ENCODE data around the gene GPR107.

The GPR107 gene

DNA sequence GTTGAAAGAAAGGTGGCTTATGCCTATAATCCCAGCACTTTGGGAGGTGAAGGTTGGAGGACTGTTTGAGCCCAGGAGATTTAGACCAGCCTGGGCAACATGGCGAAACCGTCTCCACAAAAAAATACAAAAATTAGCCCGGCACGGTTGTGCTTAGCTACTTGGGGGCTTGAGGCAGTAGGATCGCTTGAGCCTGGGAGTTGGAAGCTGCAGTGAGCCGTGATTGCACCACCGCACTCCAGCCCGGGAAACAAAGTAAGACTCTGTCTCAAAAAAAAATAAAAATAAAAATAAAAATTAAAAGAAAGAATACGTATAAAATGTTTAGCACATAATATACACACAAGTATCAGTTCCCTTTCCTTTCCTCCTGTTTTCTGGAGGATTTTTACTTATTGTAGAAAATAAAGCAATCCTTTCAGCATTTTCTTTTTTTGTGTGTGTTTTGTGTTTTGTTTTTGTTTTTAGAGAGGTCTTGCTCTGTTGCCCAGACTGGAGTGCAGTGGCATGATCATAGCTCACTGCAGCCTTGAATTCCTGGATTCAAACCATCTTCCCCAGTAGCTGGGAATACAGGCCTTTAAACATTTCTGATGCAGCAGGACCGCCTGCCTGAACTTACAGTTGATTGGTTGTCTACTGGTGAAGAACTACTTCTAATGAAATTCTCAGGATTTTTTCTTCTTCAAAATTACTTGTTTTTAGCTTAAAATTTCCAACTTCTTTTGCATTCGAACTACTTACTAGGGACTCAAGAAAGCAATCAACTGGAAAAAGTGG lies 4.1 kb upstream of the GPR107 start:
- no peak for TF ChIP-seq BACH2 (CRISPR knock-in tag; IDR thresholded peaks at IDR 0.05; ENCODE audit: borderline replicate concordance)
- no peak for TF ChIP-seq ZNF565 (CRISPR knock-in tag; conservative IDR thresholded peaks at IDR 0.05; ENCODE audit: low read depth)
- TF ChIP-seq SNAI2 (CRISPR knock-in tag; IDR thresholded peaks at IDR 0.05), result no peak
- TF ChIP-seq, protein P1, sequence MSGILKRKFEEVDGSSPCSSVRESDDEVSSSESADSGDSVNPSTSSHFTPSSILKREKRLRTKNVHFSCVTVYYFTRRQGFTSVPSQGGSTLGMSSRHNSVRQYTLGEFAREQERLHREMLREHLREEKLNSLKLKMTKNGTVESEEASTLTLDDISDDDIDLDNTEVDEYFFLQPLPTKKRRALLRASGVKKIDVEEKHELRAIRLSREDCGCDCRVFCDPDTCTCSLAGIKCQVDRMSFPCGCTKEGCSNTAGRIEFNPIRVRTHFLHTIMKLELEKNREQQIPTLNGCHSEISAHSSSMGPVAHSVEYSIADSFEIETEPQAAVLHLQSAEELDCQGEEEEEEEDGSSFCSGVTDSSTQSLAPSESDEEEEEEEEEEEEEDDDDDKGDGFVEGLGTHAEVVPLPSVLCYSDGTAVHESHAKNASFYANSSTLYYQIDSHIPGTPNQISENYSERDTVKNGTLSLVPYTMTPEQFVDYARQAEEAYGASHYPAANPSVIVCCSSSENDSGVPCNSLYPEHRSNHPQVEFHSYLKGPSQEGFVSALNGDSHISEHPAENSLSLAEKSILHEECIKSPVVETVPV (CRISPR knock-in tag; IDR thresholded peaks at IDR 0.05), result no peak
- TF ChIP-seq ZNF8 (CRISPR knock-in tag; IDR thresholded peaks at IDR 0.05), result no peak
- TF ChIP-seq OSR1 (CRISPR knock-in tag; IDR thresholded peaks at IDR 0.05), result no peak
- no peak for ATAC-seq

DNA sequence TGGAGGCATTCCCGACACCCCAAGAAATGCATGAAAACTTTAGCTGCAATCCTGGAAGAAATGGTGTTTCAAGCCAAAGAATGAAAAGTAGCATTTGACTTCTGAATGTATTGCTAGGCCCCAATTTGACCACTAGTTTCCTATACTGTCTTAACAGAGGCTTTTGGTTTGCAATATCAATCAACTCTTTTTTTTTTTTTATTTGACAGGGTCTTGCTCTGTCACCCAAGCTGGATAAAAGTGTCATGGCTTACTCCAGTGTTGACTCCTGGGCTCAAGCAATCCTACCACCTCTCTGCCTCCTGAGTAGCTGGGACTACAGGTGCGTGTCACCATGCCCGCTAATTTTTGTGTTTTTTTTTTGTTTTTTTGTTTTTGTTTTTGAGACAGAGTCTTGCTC lies 3.2 kb upstream of the GPR107 start:
- TF ChIP-seq GLIS3 (CRISPR knock-in tag; IDR thresholded peaks at IDR 0.05) (no peak), CSDC2 (CRISPR knock-in tag; IDR thresholded peaks at IDR 0.05) (no peak), ARNTL (CRISPR knock-in tag; IDR thresholded peaks at IDR 0.05; ENCODE audit: borderline replicate concordance, low read depth) (no peak), TCF4 (CRISPR knock-in tag; IDR thresholded peaks at IDR 0.05; ENCODE audit: borderline replicate concordance) (no peak), ZNF565 (CRISPR knock-in tag; conservative IDR thresholded peaks at IDR 0.05; ENCODE audit: low read depth) (no peak), ISL1 (CRISPR knock-in tag; IDR thresholded peaks at IDR 0.05) (no peak), PPARA (CRISPR knock-in tag; IDR thresholded peaks at IDR 0.05; ENCODE audit: borderline replicate concordance) (no peak), ESRRG (CRISPR knock-in tag; IDR thresholded peaks at IDR 0.05) (no peak), RARB (CRISPR knock-in tag; IDR thresholded peaks at IDR 0.05) (no peak), TOX (CRISPR knock-in tag; IDR thresholded peaks at IDR 0.05; ENCODE audit: borderline replicate concordance) (no peak), ZFP3 (CRISPR knock-in tag; IDR thresholded peaks at IDR 0.05) (no peak), BACH2 (CRISPR knock-in tag; IDR thresholded peaks at IDR 0.05; ENCODE audit: borderline replicate concordance) (no peak)
- TF ChIP-seq, protein P2, sequence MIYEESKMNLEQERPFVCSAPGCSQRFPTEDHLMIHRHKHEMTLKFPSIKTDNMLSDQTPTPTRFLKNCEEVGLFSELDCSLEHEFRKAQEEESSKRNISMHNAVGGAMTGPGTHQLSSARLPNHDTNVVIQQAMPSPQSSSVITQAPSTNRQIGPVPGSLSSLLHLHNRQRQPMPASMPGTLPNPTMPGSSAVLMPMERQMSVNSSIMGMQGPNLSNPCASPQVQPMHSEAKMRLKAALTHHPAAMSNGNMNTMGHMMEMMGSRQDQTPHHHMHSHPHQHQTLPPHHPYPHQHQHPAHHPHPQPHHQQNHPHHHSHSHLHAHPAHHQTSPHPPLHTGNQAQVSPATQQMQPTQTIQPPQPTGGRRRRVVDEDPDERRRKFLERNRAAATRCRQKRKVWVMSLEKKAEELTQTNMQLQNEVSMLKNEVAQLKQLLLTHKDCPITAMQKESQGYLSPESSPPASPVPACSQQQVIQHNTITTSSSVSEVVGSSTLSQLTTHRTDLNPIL (CRISPR knock-in tag; IDR thresholded peaks at IDR 0.05; ENCODE audit: low read depth), result no peak
- TF ChIP-seq, protein P3, sequence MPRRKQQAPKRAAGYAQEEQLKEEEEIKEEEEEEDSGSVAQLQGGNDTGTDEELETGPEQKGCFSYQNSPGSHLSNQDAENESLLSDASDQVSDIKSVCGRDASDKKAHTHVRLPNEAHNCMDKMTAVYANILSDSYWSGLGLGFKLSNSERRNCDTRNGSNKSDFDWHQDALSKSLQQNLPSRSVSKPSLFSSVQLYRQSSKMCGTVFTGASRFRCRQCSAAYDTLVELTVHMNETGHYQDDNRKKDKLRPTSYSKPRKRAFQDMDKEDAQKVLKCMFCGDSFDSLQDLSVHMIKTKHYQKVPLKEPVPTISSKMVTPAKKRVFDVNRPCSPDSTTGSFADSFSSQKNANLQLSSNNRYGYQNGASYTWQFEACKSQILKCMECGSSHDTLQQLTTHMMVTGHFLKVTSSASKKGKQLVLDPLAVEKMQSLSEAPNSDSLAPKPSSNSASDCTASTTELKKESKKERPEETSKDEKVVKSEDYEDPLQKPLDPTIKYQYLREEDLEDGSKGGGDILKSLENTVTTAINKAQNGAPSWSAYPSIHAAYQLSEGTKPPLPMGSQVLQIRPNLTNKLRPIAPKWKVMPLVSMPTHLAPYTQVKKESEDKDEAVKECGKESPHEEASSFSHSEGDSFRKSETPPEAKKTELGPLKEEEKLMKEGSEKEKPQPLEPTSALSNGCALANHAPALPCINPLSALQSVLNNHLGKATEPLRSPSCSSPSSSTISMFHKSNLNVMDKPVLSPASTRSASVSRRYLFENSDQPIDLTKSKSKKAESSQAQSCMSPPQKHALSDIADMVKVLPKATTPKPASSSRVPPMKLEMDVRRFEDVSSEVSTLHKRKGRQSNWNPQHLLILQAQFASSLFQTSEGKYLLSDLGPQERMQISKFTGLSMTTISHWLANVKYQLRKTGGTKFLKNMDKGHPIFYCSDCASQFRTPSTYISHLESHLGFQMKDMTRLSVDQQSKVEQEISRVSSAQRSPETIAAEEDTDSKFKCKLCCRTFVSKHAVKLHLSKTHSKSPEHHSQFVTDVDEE (CRISPR knock-in tag; IDR thresholded peaks at IDR 0.05), result no peak
- TF ChIP-seq, protein P4, sequence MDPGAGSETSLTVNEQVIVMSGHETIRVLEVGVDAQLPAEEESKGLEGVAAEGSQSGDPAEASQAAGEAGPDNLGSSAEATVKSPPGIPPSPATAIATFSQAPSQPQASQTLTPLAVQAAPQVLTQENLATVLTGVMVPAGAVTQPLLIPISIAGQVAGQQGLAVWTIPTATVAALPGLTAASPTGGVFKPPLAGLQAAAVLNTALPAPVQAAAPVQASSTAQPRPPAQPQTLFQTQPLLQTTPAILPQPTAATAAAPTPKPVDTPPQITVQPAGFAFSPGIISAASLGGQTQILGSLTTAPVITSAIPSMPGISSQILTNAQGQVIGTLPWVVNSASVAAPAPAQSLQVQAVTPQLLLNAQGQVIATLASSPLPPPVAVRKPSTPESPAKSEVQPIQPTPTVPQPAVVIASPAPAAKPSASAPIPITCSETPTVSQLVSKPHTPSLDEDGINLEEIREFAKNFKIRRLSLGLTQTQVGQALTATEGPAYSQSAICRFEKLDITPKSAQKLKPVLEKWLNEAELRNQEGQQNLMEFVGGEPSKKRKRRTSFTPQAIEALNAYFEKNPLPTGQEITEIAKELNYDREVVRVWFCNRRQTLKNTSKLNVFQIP (CRISPR knock-in tag; IDR thresholded peaks at IDR 0.05; ENCODE audit: borderline replicate concordance, low read depth), result no peak
- ATAC-seq, result no peak

DNA sequence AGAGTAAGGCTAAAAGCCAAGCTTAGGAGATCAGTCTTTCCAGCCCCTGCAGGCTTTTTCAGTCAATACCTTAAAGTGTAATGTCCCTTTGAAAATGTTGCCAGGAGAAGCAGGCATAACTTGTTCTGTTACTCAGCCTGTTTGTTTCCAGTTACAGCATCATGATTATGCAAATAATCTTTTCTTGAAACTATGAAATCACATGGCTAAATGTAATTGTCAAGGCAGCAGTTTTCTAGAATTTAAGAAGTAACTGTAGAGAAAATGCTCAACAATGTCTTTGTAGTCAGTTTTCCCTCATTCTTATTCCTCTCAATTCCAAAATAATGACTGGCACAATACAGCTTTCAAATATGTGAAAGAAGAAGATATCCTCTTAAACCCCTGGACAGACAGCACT lies 1.9 kb upstream of the GPR107 start:
- no peak for TF ChIP-seq ZC3H10 (CRISPR knock-in tag; IDR thresholded peaks at IDR 0.05)
- TF ChIP-seq, protein P5, sequence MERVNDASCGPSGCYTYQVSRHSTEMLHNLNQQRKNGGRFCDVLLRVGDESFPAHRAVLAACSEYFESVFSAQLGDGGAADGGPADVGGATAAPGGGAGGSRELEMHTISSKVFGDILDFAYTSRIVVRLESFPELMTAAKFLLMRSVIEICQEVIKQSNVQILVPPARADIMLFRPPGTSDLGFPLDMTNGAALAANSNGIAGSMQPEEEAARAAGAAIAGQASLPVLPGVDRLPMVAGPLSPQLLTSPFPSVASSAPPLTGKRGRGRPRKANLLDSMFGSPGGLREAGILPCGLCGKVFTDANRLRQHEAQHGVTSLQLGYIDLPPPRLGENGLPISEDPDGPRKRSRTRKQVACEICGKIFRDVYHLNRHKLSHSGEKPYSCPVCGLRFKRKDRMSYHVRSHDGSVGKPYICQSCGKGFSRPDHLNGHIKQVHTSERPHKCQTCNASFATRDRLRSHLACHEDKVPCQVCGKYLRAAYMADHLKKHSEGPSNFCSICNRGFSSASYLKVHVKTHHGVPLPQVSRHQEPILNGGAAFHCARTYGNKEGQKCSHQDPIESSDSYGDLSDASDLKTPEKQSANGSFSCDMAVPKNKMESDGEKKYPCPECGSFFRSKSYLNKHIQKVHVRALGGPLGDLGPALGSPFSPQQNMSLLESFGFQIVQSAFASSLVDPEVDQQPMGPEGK (CRISPR knock-in tag; IDR thresholded peaks at IDR 0.05; ENCODE audit: borderline replicate concordance), result no peak
- TF ChIP-seq, protein P1 (CRISPR knock-in tag; IDR thresholded peaks at IDR 0.05), result no peak
- TF ChIP-seq ZFP3 (CRISPR knock-in tag; IDR thresholded peaks at IDR 0.05), result no peak
- TF ChIP-seq TCF4 (CRISPR knock-in tag; IDR thresholded peaks at IDR 0.05; ENCODE audit: borderline replicate concordance), result no peak
- TF ChIP-seq ZNF8 (CRISPR knock-in tag; IDR thresholded peaks at IDR 0.05), result no peak
- TF ChIP-seq ESRRG (CRISPR knock-in tag; IDR thresholded peaks at IDR 0.05), result no peak
- TF ChIP-seq, protein P3 (CRISPR knock-in tag; IDR thresholded peaks at IDR 0.05), result no peak
- no peak for ATAC-seq
